ENCODE results near the gene SARS1. TPM values are rescaled to one million over a fixed set of nuclear protein-coding genes. Genes with fewer than 3 reads are reported as not detected.

SARS1 gene
- total and polyA plus RNA-seq, 4 donors, result 57.5 to 132 (median 92.8) TPM

- no peak overlapping the region for H3K9ac ChIP-seq (ENCODE audit: low read depth in 1 of 2, low read length in 2 of 2)
- H3K9me3 ChIP-seq (ENCODE audit: control insufficient read depth in 4 of 4, low read length in 3 of 4), result no peaks in the 10 kb centered on the region
- H3K27ac ChIP-seq (ENCODE audit: low read depth in 1 of 2, low read length in 2 of 2), result no peak overlapping the region
- peak overlapping the region in 2 of 3 donors; percentile 31 to 73 for H3K4me3 ChIP-seq (ENCODE audit: low read depth in 1 of 3, low read length in 3 of 3)
- TF ChIP-seq FOXA2 (IDR thresholded peaks at IDR 0.05) (no peak), JUND (IDR thresholded peaks at IDR 0.05) (no peak)
- no peak for DNase-seq (ENCODE audit: low spot score)
- WGBS, result 3% methylated on average over 80 of the region's 80 CpGs
- no peaks in the 10 kb centered on the region for H3K27me3 ChIP-seq (ENCODE audit: control insufficient read depth in 4 of 4, insufficient read depth in 4 of 4, low read length in 3 of 4)
- H3K36me3 ChIP-seq (ENCODE audit: control insufficient read depth in 4 of 4, insufficient read depth in 3 of 4, low read depth in 1 of 4, low read length in 3 of 4), result no peaks in the 10 kb centered on the region
- peaks cover 2 to 9% (median 5%) of the 10 kb centered on the region in 4 donors for H3K4me1 ChIP-seq (ENCODE audit: control insufficient read depth in 4 of 4, insufficient read depth in 4 of 4, low read length in 3 of 4)
Observed at GRCh38 chr1:109249654-109250401, 36.1 kb downstream of the SARS1 start.

DNA sequence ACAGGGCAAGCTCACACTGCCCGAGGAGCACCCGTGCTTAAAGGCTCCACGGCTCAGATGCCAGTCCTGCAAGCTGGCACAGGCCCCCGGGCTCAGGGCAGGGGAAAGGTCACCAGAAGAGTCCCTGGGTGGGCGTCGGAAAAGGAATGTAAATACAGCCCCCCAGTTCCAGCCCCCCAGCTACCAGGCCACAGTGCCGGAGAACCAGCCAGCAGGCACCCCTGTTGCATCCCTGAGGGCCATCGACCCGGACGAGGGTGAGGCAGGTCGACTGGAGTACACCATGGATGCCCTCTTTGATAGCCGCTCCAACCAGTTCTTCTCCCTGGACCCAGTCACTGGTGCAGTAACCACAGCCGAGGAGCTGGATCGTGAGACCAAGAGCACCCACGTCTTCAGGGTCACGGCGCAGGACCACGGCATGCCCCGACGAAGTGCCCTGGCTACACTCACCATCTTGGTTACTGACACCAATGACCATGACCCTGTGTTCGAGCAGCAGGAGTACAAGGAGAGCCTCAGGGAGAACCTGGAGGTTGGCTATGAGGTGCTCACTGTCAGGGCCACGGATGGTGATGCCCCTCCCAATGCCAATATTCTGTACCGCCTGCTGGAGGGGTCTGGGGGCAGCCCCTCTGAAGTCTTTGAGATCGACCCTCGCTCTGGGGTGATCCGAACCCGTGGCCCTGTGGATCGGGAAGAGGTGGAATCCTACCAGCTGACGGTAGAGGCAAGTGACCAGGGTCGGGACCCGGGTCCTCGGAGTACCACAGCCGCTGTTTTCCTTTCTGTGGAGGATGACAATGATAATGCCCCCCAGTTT is 36.9 kb downstream of the SARS1 start:
- TF ChIP-seq ATF3 (IDR thresholded peaks at IDR 0.05), result no peak
- TF ChIP-seq SP1 (IDR thresholded peaks at IDR 0.05), result no peak
- TF ChIP-seq JUND (IDR thresholded peaks at IDR 0.05), result no peak
- no peak for TF ChIP-seq RAD21 (IDR thresholded peaks at IDR 0.05)
- 91% methylated on average over 33 of the region's 33 CpGs for WGBS
- H3K27me3 ChIP-seq (ENCODE audit: control insufficient read depth in 4 of 4, insufficient read depth in 4 of 4, low read length in 3 of 4), result no peaks in the 10 kb centered on the region
- H3K9ac ChIP-seq (ENCODE audit: low read depth in 1 of 2, low read length in 2 of 2), result no peak overlapping the region
- peaks cover 2 to 9% (median 5%) of the 10 kb centered on the region in 4 donors for H3K4me1 ChIP-seq (ENCODE audit: control insufficient read depth in 4 of 4, insufficient read depth in 4 of 4, low read length in 3 of 4)
- H3K36me3 ChIP-seq (ENCODE audit: control insufficient read depth in 4 of 4, insufficient read depth in 3 of 4, low read depth in 1 of 4, low read length in 3 of 4), result no peaks in the 10 kb centered on the region
- H3K4me3 ChIP-seq (ENCODE audit: low read depth in 1 of 3, low read length in 3 of 3), result no peak overlapping the region
- no peak overlapping the region for H3K27ac ChIP-seq (ENCODE audit: low read depth in 1 of 2, low read length in 2 of 2)
- DNase-seq (ENCODE audit: low spot score), result no peak
- no peaks in the 10 kb centered on the region for H3K9me3 ChIP-seq (ENCODE audit: control insufficient read depth in 4 of 4, low read length in 3 of 4)

- H3K4me1 ChIP-seq (ENCODE audit: control insufficient read depth in 4 of 4, insufficient read depth in 4 of 4, low read length in 3 of 4), result peaks cover 2 to 9% (median 5%) of the 10 kb centered on the region in 4 donors
Observed at GRCh38 chr1:109251277-109252166, 37.8 kb downstream of the SARS1 start.

More at GRCh38 chr1:109251277-109252166, 37.8 kb downstream of the SARS1 start:
- no peak for DNase-seq (ENCODE audit: low spot score)
- H3K4me3 ChIP-seq (ENCODE audit: low read depth in 1 of 3, low read length in 3 of 3), result no peak overlapping the region
- H3K36me3 ChIP-seq (ENCODE audit: control insufficient read depth in 4 of 4, insufficient read depth in 3 of 4, low read depth in 1 of 4, low read length in 3 of 4), result no peaks in the 10 kb centered on the region
- no peaks in the 10 kb centered on the region for H3K9me3 ChIP-seq (ENCODE audit: control insufficient read depth in 4 of 4, low read length in 3 of 4)
- 96% methylated on average over 32 of the region's 32 CpGs for WGBS
- H3K9ac ChIP-seq (ENCODE audit: low read depth in 1 of 2, low read length in 2 of 2), result no peak overlapping the region
- H3K27me3 ChIP-seq (ENCODE audit: control insufficient read depth in 4 of 4, insufficient read depth in 4 of 4, low read length in 3 of 4), result no peaks in the 10 kb centered on the region
- H3K27ac ChIP-seq (ENCODE audit: low read depth in 1 of 2, low read length in 2 of 2), result no peak overlapping the region
- TF ChIP-seq, protein P1, sequence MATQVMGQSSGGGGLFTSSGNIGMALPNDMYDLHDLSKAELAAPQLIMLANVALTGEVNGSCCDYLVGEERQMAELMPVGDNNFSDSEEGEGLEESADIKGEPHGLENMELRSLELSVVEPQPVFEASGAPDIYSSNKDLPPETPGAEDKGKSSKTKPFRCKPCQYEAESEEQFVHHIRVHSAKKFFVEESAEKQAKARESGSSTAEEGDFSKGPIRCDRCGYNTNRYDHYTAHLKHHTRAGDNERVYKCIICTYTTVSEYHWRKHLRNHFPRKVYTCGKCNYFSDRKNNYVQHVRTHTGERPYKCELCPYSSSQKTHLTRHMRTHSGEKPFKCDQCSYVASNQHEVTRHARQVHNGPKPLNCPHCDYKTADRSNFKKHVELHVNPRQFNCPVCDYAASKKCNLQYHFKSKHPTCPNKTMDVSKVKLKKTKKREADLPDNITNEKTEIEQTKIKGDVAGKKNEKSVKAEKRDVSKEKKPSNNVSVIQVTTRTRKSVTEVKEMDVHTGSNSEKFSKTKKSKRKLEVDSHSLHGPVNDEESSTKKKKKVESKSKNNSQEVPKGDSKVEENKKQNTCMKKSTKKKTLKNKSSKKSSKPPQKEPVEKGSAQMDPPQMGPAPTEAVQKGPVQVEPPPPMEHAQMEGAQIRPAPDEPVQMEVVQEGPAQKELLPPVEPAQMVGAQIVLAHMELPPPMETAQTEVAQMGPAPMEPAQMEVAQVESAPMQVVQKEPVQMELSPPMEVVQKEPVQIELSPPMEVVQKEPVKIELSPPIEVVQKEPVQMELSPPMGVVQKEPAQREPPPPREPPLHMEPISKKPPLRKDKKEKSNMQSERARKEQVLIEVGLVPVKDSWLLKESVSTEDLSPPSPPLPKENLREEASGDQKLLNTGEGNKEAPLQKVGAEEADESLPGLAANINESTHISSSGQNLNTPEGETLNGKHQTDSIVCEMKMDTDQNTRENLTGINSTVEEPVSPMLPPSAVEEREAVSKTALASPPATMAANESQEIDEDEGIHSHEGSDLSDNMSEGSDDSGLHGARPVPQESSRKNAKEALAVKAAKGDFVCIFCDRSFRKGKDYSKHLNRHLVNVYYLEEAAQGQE (IDR thresholded peaks at IDR 0.05), result no peak
- no peak for TF ChIP-seq HNF4G (IDR thresholded peaks at IDR 0.05)
- no peak for TF ChIP-seq SP1 (IDR thresholded peaks at IDR 0.05)
- no peak for TF ChIP-seq TAF1 (conservative IDR thresholded peaks at IDR 0.05)
- no peak for TF ChIP-seq ATF3 (IDR thresholded peaks at IDR 0.05)
- TF ChIP-seq RAD21 (IDR thresholded peaks at IDR 0.05), result no peak
- TF ChIP-seq, protein P2, sequence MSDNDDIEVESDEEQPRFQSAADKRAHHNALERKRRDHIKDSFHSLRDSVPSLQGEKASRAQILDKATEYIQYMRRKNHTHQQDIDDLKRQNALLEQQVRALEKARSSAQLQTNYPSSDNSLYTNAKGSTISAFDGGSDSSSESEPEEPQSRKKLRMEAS (IDR thresholded peaks at IDR 0.05), result no peak
- TF ChIP-seq, protein P3, sequence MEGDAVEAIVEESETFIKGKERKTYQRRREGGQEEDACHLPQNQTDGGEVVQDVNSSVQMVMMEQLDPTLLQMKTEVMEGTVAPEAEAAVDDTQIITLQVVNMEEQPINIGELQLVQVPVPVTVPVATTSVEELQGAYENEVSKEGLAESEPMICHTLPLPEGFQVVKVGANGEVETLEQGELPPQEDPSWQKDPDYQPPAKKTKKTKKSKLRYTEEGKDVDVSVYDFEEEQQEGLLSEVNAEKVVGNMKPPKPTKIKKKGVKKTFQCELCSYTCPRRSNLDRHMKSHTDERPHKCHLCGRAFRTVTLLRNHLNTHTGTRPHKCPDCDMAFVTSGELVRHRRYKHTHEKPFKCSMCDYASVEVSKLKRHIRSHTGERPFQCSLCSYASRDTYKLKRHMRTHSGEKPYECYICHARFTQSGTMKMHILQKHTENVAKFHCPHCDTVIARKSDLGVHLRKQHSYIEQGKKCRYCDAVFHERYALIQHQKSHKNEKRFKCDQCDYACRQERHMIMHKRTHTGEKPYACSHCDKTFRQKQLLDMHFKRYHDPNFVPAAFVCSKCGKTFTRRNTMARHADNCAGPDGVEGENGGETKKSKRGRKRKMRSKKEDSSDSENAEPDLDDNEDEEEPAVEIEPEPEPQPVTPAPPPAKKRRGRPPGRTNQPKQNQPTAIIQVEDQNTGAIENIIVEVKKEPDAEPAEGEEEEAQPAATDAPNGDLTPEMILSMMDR (IDR thresholded peaks at IDR 0.05; ENCODE audit: low read depth, low read length, missing input control), result no peak
- no peak for TF ChIP-seq RXRA (IDR thresholded peaks at IDR 0.05)
- TF ChIP-seq YY1 (IDR thresholded peaks at IDR 0.05), result no peak
- TF ChIP-seq EGR1 (IDR thresholded peaks at IDR 0.05; ENCODE audit: low read depth in 2 of 2), result no peak
- TF ChIP-seq GABPA (IDR thresholded peaks at IDR 0.05 in 1 of 2, conservative IDR thresholded peaks at IDR 0.05 in 1 of 2), result no peak
- no peak for TF ChIP-seq FOXA2 (IDR thresholded peaks at IDR 0.05)
- no peak for TF ChIP-seq NR2F2 (IDR thresholded peaks at IDR 0.05)
